ENCODE data around the gene DLL1.
A peak's percentile ranks its signal among the peaks of the same experiment; 100 is the strongest.

The DLL1 gene

GRCh38 chr6:170282512-170283158 is 8.2 kb downstream of the DLL1 start:
- H3K4me1 ChIP-seq = peaks cover 8% of the 10 kb centered on the region; the same call in 1 of the 2 replicates
- H3K36me3 ChIP-seq = no peaks in the 10 kb centered on the region

GRCh38 chr6:170281331-170282292 is 9.3 kb downstream of the DLL1 start:
- TF ChIP-seq CTCF (IDR thresholded peaks at IDR 0.05; ENCODE audit: low read depth, low read length) = no peak
- Histone ChIP-seq H3K9me3 (no peaks in the 10 kb centered on the region), H3K36me3 (no peaks in the 10 kb centered on the region), H3K4me1 (peaks cover 8% of the 10 kb centered on the region; the same call in 1 of the 2 replicates), H3K4me3 (ENCODE audit: low read depth, low read length) (no peak overlapping the region), H3K27me3 (0 out of 2 replicates have a peak, but pooled peaks cover 5% of the 10 kb centered on the region)
- DNase-seq = no peak

More at GRCh38 chr6:170282512-170283158, 8.2 kb downstream of the DLL1 start:
- no peak for TF ChIP-seq CTCF (IDR thresholded peaks at IDR 0.05; ENCODE audit: low read depth, low read length)
- no peak for DNase-seq
- H3K4me3 ChIP-seq (ENCODE audit: low read depth, low read length) = no peak overlapping the region
- no peaks in the 10 kb centered on the region for H3K9me3 ChIP-seq
- H3K27me3 ChIP-seq = peaks cover 11% of the 10 kb centered on the region

- peak overlapping the region; percentile 72 for H3K4me3 ChIP-seq (ENCODE audit: low read depth, low read length)
- 0 out of 2 replicates have a peak, but pooled peaks cover 5% of the 10 kb centered on the region for H3K27me3 ChIP-seq
- H3K4me1 ChIP-seq = peaks cover under 1% of the 10 kb centered on the region; the same call in 1 of the 2 replicates
- no peaks in the 10 kb centered on the region for H3K9me3 ChIP-seq
- no peak for TF ChIP-seq CTCF (IDR thresholded peaks at IDR 0.05; ENCODE audit: low read depth, low read length)
- H3K36me3 ChIP-seq = no peaks in the 10 kb centered on the region
- no peak for DNase-seq
These were observed 10.2 kb downstream of the DLL1 start for GRCh38 chr6:170280689-170281045.

- Histone ChIP-seq H3K36me3 (no peaks in the 10 kb centered on the region), H3K9me3 (no peaks in the 10 kb centered on the region), H3K4me3 (ENCODE audit: low read depth, low read length) (peak overlapping the region; percentile 72), H3K4me1 (no peaks in the 10 kb centered on the region), H3K27me3 (0 out of 2 replicates have a peak, but pooled peaks cover 5% of the 10 kb centered on the region)
- no peak for TF ChIP-seq CTCF (IDR thresholded peaks at IDR 0.05; ENCODE audit: low read depth, low read length)
- peak; percentile 69 for DNase-seq
These were observed 10.7 kb downstream of the DLL1 start for GRCh38 chr6:170279977-170280688.

GRCh38 chr6:170279426-170279825 is 11.5 kb downstream of the DLL1 start:
- TF ChIP-seq CTCF (IDR thresholded peaks at IDR 0.05; ENCODE audit: low read depth, low read length) = no peak
- no peak overlapping the region for H3K4me3 ChIP-seq (ENCODE audit: low read depth, low read length)
- 0 out of 2 replicates have a peak, but pooled peaks cover 5% of the 10 kb centered on the region for H3K27me3 ChIP-seq
- H3K4me1 ChIP-seq = no peaks in the 10 kb centered on the region
- no peaks in the 10 kb centered on the region for H3K9me3 ChIP-seq
- no peak for DNase-seq
- no peaks in the 10 kb centered on the region for H3K36me3 ChIP-seq

Data from BE2C (cell line).